Stimulated activated CD8-positive, alpha-beta memory T cell treated with anti-CD3 and anti-CD28 coated beads, Interleukin-15, amount 100 ng/mL, for 24 hours (primary cell): Measurements from ENCODE around the gene GSS.

ENCODE experiments used
- DNase-seq: peaks from one replicate; pipeline ENCODE4 v3.0.0-alpha.2; 2020; ENCODE audit warnings: low read depth

GSS gene

DNA sequence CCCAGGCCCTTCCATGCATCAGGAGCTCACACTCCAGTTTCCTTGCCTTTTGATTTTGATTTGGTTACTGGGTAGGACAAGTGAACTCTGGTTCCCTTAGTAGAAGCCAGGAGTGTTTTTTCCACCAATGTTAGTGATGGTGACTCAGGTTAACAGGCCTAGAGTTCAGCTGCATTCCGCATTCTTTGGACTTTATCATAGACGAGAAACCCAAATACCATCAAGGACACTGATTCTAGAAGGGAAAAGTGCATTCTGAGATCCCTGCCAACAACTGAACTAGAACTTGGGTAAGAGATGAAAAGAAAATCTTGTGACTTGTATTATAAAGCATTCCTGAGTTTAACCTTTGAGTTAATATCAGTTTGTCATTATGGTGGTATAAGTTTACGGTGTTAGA is 8.9 kb downstream of the GSS start:
- no peak for DNase-seq

DNA sequence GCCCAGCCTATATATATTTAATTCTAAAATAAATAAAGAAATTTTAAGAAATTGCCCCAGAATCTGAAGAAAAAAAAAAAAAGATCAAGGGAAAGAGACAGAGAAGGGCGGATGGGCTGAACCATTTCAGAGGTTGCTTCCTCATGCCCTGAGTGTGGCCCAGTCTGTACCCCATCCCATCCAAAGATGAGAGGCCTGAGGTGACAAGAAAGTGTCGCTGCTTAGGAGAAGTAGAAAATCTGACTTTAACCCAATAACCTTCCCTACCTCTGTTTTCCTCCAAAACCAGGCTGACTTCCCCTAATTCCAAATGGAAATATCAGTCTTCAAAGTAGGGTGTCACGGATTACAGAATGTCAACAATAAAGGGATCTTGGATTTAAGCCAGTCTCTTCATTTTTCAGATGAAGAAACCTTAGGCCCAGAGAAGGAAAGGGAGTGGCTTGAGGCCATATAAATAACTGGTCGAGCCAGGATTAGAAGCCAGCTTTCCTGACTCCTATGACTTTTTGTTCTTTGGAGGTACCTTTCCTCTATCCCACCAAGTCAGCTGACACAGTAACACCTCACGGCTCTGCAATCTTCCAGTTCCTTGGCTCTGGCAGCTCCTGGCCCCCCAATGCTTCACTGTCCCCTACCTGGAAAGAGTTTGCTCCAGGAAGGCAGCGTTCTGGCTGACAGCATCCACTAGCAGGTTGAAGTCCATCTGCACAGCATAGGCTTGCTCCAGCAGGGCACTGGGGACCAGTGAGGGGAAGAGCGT is 10.1 kb downstream of the GSS start:
- no peak for DNase-seq

GRCh38 chr20:34943808-34944567 is 11.6 kb downstream of the GSS start:
- no peak for DNase-seq

- no peak for DNase-seq
These were observed 13.3 kb downstream of the GSS start for GRCh38 chr20:34942301-34942700.

- DNase-seq = no peak
These were observed 14.4 kb downstream of the GSS start for GRCh38 chr20:34941226-34941625.

DNA sequence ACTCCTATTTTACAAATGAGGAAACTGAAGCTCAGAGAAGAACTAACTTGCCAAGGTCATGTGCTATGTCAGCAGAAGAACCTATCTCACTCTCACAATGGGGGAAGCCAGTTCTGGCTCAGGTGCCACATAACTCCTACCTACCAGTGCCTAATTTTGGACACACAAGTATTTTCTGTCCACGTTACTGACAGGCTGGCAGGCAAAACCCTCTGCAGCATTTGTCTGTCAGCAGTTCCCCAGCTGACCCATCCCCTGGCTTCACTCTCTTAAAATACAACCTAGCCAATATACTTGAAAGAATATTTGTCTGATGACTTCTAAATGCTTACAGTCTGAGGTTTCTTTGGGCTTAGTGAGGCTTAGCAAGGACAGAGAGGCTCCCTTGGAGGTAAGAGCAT is 15.5 kb downstream of the GSS start:
- no peak for DNase-seq

DNA sequence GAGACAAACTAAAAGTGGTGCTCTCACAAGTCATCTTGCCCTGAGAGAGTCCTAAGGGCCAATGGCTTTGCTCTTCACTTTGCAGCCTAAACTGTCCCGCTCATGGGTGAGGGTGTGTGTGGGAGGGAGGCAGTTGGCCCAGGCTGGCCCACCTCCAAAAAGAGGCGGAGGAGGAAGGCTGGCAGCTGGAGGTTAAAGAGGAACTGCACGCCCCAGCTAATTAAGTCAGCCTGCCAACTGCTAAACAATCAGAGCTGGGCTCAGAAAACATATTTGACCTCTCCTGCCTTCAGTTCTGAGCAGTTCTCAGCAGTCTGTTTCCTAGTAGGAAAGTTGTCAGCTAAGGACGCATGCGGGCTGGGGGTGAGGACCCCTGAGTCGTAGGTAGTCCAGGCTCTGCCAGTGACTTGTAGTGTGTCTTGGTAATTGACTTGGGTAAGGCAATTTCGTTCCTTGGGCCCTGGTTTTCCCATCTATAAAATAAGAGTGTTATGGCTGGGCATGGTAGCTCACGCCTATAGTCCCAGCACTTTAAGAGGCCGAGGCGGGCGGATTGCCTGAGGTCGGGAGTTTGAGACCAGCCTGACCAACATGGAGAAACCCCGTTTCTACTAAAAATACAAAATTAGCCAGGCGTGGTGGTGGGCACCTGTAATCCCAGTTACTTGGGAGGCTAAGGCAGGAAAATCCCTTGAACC is 17.0 kb downstream of the GSS start:
- DNase-seq = no peak

DNA sequence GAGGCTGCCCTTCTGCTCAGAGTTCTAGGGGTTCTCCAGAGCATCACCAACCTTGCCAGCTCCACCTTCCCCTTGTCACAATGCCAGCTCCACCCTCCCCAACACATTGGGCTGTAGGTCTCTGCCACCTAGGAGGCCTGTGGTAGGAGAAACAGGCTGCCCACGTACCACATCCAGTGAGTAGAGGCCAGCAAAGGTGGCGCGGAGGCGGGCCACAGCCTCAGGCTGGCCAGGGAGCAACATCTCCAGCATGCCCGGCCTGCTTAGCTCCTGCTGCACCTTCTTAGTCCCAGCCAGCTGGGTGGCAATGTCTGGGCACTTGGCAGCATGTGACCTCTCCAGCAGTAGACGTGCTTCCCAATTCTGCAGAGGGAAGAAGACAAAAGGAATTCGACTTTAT is 23.8 kb downstream of the GSS start:
- DNase-seq = no peak

GRCh38 chr20:34928411-34928810 is 27.2 kb downstream of the GSS start:
- DNase-seq = no peak

DNA sequence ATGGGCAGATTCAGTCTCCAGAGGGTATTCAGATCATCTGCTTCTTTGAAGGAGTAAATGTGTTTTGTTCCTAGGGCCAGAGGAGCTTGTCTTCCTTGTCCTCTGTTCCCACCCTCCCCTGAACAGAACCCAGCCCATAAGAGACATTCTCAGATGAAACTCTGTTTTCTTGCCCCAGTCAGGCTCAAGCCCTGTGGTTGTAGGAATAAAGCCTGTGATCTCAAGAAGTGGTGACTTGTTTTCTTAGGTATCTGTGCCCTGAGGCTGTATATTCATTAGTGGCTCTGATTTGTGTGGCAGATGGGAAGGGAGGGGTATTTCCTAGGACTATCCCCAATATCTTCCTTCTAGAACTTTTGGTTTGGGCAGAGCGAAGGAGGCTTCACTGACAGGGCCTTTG is 27.9 kb downstream of the GSS start:
- DNase-seq = no peak

DNA sequence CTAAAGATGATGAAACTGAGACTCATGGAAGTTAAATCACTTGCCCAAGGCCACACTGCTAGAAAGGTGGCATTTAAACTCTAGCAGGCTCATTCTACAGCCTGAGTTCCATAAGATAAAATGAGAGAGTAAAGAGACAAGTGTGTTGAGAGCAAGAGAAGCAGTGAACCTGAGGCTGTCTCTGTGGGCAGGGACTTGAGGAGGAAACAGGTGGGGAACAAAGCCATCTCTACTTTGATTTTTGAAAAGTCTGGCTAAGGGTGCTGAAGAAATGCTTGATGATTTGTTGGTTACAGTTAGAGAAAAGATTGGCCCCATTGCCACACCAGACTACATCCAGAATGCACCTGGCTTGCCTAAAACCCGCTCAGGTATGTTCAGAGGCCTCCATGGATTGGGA is 29.0 kb downstream of the GSS start:
- DNase-seq = no peak

GRCh38 chr20:34925981-34926380 is 29.6 kb downstream of the GSS start:
- DNase-seq = no peak

DNA sequence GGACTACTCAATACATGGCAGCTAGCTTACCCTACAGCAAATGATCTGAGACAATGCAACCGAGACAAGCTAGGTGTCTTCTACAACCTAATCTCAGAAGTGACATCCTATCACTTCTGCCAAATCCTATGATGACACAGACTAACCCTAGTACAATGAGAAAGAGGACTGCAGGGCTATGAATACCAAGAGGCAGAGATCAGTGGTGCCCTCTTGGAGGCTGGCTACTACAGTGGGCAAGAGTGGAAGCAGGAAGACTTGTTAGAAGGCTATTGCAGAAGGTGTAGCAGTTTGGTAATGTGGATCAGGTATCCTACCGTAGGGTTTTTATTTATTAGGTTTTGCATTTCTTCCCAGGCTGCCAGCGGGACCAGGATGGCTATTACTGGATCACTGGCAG is 30.3 kb downstream of the GSS start:
- no peak for DNase-seq

DNA sequence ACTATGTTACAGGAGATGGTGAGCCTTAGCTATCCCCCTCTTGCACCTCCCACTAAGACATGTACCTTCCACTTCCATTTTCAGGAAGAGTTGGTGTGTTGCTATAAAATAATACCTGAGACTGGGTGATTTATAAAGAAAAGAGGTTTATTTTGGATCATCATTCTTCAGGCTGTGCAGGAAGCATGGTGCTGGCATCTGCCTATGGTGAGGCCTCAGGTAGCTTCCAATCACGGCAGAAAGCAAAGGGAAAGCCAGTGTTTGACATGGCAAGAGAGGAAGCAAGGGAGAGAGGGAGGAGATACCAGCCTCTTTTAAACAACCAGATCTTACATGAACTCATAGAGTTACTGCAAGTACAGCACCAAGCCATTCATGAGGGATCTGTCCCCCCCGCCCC is 32.2 kb downstream of the GSS start:
- no peak for DNase-seq

GRCh38 chr20:34922654-34923381 is 32.8 kb downstream of the GSS start:
- no peak for DNase-seq

GRCh38 chr20:34921436-34921835 is 34.2 kb downstream of the GSS start:
- no peak for DNase-seq

DNA sequence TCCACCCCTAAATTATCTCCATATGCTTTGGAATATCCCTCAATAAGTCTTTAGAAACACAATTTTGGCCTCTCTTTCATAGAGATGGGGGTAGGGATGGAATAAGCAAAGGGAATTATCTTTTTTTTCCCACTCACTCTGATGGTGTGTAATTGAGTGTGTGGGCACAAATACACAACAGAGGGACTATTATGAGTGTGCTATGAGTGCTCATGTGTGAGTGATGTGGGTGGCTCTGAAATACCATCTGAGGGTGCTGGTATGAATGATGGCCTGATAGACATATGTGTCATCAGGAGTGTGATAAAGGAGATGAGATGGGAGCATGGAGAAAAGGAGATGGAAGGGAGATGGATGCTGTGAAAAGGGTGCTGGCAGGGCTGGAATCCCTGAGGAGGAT is 35.6 kb downstream of the GSS start:
- no peak for DNase-seq

DNA sequence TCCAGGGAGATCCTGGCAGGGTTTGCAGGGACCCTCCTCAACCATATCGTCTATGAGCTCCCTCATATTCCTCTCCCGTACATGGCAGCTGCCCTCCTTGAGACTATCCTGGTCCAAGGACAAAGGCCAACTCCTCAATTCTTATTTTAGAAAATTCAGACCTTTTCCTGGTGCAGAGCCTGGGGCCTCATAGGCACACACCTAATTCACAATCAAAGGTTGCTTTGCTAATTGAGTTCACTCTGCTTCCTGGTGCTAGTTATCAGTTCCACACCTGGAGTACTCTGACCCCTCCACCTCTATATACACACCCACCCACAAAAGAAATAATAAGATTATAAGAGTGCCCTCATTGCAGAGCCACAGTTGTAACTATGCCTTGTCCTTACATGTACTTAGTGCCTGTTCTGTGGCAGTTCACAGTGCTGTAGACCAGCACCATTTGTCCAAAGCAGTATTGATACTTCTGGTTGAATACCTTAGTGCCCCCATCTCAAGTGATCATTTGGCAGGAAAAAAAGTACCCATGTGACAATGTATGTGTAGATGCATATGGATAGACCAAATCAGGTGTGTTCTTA is 38.7 kb downstream of the GSS start:
- DNase-seq = no peak

- DNase-seq = no peak
These were observed 39.7 kb downstream of the GSS start for GRCh38 chr20:34915749-34916455.

DNA sequence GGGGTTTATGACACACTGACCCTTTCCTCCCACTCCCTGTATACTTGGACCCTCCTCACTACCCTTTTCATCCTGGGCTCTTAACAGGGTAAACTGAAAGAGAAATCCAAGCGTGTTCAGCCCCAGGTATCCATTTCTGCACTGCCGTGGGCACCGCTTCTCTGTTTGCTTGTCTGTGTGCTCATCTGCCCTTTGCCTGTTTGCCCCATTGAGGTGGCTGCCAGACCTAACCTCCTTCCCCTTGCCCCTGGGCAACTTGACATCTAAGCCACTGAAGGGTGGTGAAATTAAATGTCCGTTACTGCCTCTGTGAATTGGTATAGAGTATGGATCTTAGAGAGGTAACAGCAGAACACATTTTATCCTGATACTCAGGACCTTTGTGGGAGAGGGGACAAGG is 40.5 kb downstream of the GSS start:
- no peak for DNase-seq
